ENCODE measurements around the gene AP1M2.
A peak's percentile ranks its signal among the peaks of the same experiment; 100 is the strongest.

AP1M2 gene

DNA sequence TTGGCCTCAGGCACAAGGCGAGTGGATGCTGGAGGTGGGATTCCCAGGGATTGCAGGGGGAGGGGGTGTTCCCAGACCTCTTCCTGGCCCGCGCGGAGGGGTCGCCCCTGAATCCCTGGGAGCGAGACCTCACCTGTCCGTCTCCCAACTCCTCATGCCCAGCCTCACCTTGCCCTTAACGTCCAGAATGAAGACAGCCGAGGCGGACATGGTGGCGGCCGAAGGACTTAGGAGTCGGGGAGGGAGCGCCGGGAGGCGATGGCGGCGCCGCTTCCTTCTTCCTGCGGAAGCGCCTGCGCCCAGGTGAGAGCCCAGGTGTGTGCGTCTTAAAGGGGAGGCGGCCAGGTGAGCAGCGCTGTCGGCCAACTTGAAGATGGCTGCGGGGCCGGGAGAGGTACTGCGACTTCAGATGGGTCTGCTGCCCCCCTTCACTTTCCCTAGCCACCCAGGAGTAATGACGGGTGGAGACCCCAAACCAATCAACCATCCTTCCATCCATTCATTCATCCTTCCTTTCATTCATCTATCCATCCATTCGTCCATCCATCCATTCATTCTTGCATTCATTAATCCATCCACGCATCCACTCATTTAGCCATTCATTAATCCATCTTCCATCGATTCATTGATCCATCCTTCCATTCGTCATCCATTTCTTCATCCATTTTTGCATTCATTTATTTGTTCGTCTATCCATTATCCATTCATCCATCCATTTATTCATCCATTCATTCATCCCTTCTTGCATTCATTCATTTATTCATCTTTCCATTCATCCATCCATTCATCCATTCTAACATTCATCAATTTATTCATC is at the start of gene AP1M2:
TSS of gene AP1M2 (minus strand) at position 291 of the 817 bp plus-strand sequence. CDS start at position 210, 81 bp downstream.
- no peak for DNase-seq

GRCh38 chr19:10636304-10636972 is 49.3 kb upstream of the AP1M2 start:
- no peak for DNase-seq

GRCh38 chr19:10634963-10635362 is 47.9 kb upstream of the AP1M2 start:
- DNase-seq: no peak

- DNase-seq: no peak
Measured at GRCh38 chr19:10634430-10634829, 47.3 kb upstream of the AP1M2 start.

DNA sequence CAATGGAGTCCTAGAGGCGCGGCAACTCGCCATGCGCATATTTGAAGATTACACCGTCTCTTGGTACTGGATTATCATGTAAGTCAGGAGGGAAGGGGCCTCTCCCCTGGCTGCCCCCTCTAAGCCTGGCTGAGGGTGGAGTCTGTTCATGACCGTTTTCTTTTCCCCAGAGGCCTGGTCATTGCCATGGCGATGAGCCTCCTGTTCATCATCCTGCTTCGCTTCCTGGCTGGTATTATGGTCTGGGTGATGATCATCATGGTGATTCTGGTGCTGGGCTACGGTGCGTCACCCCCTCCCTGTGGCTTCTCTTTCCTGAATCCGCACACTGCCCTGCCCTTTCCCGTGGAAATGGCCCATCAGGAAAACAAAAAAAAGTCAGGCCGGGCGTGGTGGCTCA is 44.8 kb upstream of the AP1M2 start:
- no peak for DNase-seq

DNA sequence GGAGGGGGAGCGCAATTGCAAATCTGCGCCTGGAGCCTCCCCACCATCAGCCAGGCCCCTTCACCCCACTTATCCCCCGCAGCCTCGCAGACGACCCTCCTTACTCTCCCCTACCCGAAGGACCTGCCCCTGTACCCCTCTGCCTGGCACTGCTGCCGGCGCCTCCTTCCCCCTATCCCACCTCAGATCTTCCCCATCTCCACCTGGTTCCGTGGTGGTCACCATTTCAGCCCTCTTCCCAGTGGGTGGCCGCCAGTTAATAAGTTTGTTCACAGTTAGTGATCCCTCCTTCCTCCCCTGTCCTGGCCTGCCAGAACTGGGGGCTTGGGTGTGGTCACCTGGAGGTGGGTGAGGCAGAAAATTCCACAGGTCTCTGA is 38.6 kb upstream of the AP1M2 start:
- DNase-seq: no peak

GRCh38 chr19:10625003-10625761 is 38.1 kb upstream of the AP1M2 start, which contains the start of gene SLC44A2:
Gene SLC44A2 (plus strand): TSS chr19:10625553. CDS start chr19:10625634, 81 bp downstream.
- DNase-seq: no peak

DNA sequence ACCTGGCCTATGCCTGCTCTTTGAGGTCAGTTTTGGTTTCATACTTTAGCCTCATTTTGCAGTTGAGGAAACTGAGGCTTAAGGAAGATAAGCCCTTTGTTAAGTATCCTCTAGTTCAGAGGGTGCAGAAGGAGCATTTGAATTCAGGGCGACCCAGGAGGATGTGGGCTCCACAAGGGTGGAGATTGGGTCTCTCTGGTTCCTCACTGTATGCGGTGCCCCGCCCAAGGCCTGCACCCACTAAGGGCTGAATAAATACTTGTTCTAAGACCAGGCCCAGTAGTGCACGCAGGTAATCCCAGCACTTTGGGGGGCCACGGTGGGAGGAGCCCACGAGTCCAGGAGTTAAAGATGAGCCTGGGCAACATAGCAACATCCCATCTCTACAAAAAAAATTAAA is 37.5 kb upstream of the AP1M2 start:
- peak; percentile 18 for DNase-seq

DNA sequence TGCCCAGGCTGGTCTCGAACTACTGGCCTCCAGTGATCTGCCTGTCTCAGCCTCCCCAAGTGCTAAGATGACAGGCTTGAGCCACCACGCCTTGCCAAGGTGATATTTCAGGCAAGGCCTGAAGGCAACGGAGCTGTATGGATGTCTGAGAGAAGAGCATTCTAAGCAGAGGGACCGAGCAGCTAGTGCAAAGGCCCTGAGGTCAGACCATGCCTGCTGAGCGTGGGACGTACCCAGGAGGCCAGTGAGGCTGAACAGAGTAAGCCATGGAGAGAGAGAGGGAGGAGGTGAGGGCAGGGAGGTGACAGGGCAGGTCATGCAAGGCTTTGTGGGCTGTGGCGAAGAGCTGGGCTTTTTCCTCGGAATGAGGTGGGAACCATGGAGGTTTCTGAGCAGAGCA is 34.9 kb upstream of the AP1M2 start:
- no peak for DNase-seq

GRCh38 chr19:10620786-10621185 is 33.7 kb upstream of the AP1M2 start:
- no peak for DNase-seq

DNA sequence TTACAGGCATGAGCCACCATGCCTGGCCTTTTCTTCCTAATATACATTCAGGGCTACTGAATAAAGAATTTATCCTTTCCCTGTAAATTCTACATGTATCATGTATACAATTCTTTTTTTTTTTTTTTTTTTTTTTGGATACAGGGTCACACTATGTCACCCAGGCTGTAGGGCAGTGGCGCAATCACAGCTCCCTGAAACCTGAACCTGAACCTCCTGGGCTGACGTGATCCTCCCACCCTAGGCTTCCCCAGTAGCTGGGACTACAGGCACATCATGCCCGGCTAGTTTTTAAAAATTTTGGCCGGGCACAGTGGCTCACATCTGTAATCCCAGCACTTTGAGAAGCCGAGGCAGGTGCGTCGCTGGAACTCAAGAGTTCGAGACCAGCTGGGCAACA is 31.7 kb upstream of the AP1M2 start:
- no peak for DNase-seq

- no peak for DNase-seq
Measured at GRCh38 chr19:10617409-10618121, 30.5 kb upstream of the AP1M2 start.

DNA sequence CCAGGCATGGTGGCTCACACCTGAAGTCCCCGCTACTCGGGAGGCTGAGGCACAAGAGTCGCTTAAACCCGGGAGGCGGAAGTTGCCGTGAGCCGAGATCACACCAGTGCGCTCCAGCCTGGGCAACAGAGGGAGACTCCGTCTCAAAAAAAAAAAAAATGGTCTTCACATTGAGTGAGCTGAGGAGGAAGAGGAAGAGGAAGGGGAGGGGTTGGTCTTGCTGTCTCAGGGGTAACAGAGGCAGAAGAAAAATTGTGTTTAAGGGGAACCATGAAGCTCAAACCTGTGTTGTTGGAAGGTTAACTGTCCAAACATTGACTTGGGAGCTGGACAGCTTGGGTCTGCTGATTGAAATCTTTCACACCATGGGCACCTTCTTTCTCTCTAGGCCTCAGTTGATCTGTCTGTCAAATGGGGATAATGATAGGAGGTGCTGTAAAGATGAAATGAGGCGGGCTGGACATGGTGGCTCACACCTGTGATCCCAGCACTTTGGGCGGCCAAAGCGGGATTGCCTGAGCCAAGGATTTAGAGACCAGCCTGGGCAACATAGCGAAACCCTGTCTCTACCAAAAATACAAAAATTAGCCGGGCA is 28.4 kb upstream of the AP1M2 start:
- DNase-seq: no peak

DNA sequence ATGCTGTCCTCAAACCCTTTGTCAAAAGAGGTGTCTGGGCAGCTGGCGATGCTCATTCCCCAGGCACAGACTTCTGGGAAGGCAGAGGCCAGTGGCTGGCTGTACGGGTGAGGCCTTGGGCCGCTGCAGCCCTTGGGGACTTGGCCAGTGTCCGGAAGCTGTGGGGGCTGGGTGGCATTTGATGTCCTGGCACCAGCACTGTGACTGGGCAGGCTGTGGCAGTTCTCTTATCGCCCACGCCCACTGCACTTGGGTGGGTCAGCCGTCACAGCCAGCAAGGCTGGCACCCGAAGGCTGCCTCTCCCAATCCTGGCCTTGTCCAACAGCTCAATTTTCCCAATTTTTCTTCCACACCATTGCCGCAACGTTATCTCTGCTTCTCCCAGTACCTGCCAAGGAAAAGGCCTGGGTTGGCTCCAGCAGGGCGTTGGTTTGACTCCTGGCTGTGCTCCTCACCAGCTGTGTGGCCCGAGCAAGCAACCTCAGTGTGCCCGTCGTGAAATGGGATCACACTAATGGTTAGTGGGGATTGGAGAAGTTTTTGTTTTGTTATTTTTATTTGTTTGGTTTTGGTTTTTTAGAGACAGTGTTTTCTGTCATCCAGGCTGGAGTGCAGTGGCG is 25.5 kb upstream of the AP1M2 start:
- DNase-seq: no peak

DNA sequence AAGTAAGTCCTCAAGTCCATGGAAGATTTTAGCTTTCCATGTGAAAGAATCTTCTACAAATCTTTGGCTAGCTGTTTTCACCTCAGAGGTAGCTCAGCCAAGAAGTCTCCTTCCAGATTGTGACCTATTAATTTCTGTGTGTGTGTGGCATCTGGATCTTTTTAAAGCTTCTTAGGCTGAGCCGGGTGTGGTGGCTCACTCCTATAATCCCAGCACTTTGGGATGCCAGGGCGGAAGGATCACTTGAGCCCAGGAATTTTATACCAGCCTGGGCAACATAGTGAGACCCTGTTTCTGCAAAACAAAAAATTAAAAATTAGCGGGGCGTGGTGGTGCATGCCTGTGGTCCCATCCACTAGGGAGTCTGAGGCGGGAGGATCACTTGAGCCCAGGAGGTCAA is 24.8 kb upstream of the AP1M2 start:
- DNase-seq: no peak

GRCh38 chr19:10604460-10604980 is 17.4 kb upstream of the AP1M2 start:
- no peak for DNase-seq

DNA sequence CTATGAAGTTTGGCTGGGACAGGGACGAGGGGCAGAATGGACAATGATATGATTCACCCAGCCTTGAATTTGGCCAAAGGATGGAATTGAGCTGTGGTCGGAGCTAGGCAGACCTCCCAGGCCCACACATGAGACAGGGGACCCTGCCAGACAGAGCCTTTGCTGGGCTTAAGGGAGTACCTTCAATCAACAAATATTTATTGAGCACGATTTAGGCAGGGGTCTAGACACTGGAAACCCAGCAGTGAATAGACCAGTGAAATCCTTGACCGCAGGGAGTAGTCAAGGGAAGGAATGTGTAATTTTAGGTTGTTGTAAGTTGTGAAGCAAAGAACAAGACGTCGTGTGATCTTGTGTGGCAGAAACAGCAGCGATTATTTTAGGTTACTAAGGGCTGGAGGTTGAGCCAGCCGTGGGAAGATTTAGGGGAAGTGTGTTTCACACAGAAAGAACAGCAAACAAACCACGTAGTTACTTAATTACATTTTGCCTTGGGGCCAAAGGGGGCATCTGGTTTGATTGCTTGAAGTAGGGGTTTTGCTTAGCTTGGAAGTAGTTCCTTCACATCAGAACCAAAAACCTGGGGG is 16.9 kb upstream of the AP1M2 start:
- peak; percentile 27 for DNase-seq

GRCh38 chr19:10603084-10603872 is 16.2 kb upstream of the AP1M2 start:
- peak; percentile 83 for DNase-seq

DNA sequence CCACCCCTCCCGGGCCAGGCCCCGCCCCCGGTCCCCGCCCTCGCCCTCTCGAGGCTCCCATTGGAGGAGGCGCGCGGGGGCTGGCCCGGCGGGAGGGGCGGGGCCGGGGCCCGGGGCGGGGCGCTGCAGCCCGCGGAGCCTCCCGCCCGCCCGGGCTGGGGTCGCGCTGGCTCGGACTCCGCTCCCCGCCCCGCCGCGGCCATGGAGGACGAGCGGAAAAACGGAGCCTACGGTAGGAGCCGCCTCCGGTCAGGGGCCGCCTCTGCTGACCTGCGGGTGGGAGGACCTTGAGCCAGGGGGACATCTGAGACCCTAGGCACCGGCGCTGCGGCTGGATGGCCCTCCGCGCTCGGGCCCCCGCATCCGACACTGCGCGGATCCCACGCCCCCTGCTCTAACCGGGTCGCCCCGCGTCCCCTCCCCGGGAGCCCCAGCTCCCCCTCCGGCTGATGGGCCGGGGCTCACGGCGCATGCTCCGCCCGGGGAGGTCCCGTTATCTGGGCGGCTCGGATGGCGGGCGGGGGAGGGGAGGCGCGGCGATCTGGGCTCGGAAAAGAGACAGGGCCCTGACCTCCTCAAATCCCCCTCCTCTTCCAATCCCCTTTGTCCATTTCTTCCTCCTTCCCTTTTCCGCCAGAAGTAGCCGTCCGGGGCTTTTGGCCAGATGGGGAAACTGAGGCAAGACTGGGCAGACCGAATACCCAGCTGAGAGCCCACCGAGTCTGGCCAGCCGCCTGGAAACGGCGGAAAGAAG is 15.4 kb upstream of the AP1M2 start:
- DNase-seq: peak; percentile 88

- DNase-seq: no peak
Measured at GRCh38 chr19:10601999-10602329, 14.9 kb upstream of the AP1M2 start.
